ENCODE results near the gene GNG12.

GNG12 gene

DNA sequence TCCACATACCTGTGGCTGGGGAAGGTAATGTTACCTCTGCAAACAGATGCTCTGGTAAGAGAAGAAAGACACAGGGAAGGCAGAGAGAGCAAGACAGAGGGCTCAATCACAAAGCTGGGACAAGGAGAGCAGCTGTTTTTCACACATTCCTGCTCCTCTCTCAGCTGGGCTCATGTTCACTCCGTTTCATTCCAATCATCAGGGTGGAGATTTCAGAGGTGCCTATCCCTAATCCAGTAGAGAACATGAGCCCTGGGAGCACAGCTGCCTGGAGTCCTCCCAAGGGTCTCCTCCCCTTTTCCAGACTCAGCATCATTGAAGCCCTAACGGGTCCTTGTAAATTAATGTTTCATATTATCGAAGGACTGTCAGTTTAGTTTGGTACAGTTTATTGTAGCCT lies 128.9 kb downstream of the GNG12 start:
- Histone ChIP-seq H3K4me3 (ENCODE audit: low read length) (no peak overlapping the region), H3K4me1 (ENCODE audit: insufficient read depth, low read length) (no peaks in the 10 kb centered on the region), H3K27me3 (ENCODE audit: insufficient read depth, low read length) (no peaks in the 10 kb centered on the region), H3K36me3 (ENCODE audit: insufficient read depth, low read length) (no peaks in the 10 kb centered on the region), H2AFZ (ENCODE audit: low read depth, low read length) (no peak overlapping the region), H3K9me3 (ENCODE audit: low read length) (no peaks in the 10 kb centered on the region)

- Histone ChIP-seq H3K4me1 (ENCODE audit: insufficient read depth, low read length) (no peaks in the 10 kb centered on the region), H3K4me3 (ENCODE audit: low read length) (no peak overlapping the region), H3K9me3 (ENCODE audit: low read length) (no peaks in the 10 kb centered on the region), H3K36me3 (ENCODE audit: insufficient read depth, low read length) (no peaks in the 10 kb centered on the region), H3K27me3 (ENCODE audit: insufficient read depth, low read length) (no peaks in the 10 kb centered on the region), H2AFZ (ENCODE audit: low read depth, low read length) (no peak overlapping the region)
Observed at GRCh38 chr1:67701876-67702275, 131.4 kb downstream of the GNG12 start.

DNA sequence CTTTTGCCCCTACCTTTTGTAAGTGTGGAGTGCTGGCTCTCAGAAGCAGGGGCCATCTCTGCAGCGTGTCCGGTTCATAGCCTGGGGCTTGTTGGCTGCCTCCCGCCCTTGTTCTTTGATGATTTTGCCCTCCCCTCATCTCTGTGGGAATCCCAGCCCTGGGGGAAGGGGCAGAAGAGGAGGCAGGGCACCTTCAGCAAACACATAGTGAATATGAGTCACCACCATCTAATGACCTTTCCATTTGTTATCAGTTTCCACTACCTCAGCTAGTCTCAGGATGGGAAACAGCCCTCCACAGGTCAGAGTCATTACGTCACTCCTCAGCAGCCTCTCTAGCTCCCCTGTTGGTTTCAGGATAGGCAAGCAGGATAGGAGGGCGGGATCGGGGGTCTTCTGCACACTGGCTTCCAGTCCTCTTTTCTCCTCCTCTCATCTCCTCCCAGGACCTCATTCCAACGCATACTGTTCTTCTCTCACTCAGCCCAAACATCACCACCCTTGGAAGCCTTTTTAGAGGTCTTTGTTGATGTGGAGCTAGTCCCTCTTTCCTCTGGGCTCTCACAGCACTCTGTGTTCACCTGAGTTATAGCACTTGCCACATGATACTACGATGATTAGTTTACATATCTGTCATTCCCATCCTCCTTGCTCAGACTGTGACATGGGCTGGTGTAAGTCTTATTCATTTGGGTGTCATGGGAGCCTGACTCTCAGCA lies 132.4 kb downstream of the GNG12 start:
- no peaks in the 10 kb centered on the region for H3K9me3 ChIP-seq (ENCODE audit: low read length)
- no peaks in the 10 kb centered on the region for H3K27me3 ChIP-seq (ENCODE audit: insufficient read depth, low read length)
- no peaks in the 10 kb centered on the region for H3K36me3 ChIP-seq (ENCODE audit: insufficient read depth, low read length)
- H3K4me1 ChIP-seq (ENCODE audit: insufficient read depth, low read length) = no peaks in the 10 kb centered on the region
- H3K4me3 ChIP-seq (ENCODE audit: low read length) = no peak overlapping the region
- no peak overlapping the region for H2AFZ ChIP-seq (ENCODE audit: low read depth, low read length)

GRCh38 chr1:67700220-67700619 lies 133.0 kb downstream of the GNG12 start:
- H3K27me3 ChIP-seq (ENCODE audit: insufficient read depth, low read length) = no peaks in the 10 kb centered on the region
- H2AFZ ChIP-seq (ENCODE audit: low read depth, low read length) = no peak overlapping the region
- no peaks in the 10 kb centered on the region for H3K4me1 ChIP-seq (ENCODE audit: insufficient read depth, low read length)
- H3K4me3 ChIP-seq (ENCODE audit: low read length) = no peak overlapping the region
- H3K9me3 ChIP-seq (ENCODE audit: low read length) = no peaks in the 10 kb centered on the region
- no peaks in the 10 kb centered on the region for H3K36me3 ChIP-seq (ENCODE audit: insufficient read depth, low read length)

DNA sequence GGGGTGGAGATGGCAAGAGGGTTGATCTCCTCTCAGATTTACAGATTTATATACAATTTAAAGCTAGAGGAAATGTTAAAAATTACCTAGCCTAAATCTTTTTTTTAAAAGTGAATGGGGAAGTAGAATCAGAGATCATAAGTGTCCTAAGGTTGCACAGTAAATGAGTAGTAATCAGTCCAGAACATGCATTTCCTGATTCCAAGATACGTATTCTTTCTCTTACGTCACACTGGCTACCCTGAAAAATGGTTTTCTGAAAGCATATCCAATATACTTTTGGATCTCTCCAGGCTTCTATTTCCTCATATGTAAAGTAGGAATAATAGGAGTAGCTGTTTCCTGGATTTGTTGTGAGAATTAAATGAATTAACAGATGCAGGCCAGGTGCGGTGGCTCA lies 136.6 kb downstream of the GNG12 start:
- H3K4me3 ChIP-seq (ENCODE audit: low read length) = no peak overlapping the region
- H3K27me3 ChIP-seq (ENCODE audit: insufficient read depth, low read length) = no peaks in the 10 kb centered on the region
- H2AFZ ChIP-seq (ENCODE audit: low read depth, low read length) = no peak overlapping the region
- no peaks in the 10 kb centered on the region for H3K36me3 ChIP-seq (ENCODE audit: insufficient read depth, low read length)
- no peaks in the 10 kb centered on the region for H3K4me1 ChIP-seq (ENCODE audit: insufficient read depth, low read length)
- H3K9me3 ChIP-seq (ENCODE audit: low read length) = no peaks in the 10 kb centered on the region

- Histone ChIP-seq H3K4me1 (ENCODE audit: insufficient read depth, low read length) (no peaks in the 10 kb centered on the region), H3K27me3 (ENCODE audit: insufficient read depth, low read length) (no peaks in the 10 kb centered on the region), H2AFZ (ENCODE audit: low read depth, low read length) (no peak overlapping the region), H3K4me3 (ENCODE audit: low read length) (no peak overlapping the region), H3K9me3 (ENCODE audit: low read length) (no peaks in the 10 kb centered on the region), H3K36me3 (ENCODE audit: insufficient read depth, low read length) (no peaks in the 10 kb centered on the region)
Observed at GRCh38 chr1:67695963-67696362, 137.3 kb downstream of the GNG12 start.

DNA sequence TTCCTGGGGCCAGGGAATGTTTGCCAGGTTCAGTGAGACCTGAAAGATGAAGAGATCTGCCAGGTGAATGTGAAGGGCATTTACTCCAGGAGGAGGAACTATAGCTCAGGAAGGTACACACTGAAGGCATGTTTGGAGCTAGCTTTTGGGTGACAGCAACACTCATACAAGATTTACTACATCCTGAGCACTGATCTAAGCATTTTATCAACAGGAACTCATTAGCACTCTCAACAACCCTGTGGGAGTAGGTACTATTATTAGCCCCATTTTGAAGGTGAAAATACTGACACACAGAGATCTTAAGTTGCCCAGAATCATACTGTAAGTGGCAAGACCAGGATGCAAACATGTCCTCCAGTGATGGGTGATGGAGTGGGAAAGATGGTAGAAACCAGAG lies 141.6 kb downstream of the GNG12 start:
- Histone ChIP-seq H3K36me3 (ENCODE audit: insufficient read depth, low read length) (peaks cover 25% of the 10 kb centered on the region), H3K9me3 (ENCODE audit: low read length) (no peaks in the 10 kb centered on the region), H3K4me3 (ENCODE audit: low read length) (no peak overlapping the region), H2AFZ (ENCODE audit: low read depth, low read length) (no peak overlapping the region), H3K4me1 (ENCODE audit: insufficient read depth, low read length) (peaks cover 29% of the 10 kb centered on the region), H3K27me3 (ENCODE audit: insufficient read depth, low read length) (no peaks in the 10 kb centered on the region)

DNA sequence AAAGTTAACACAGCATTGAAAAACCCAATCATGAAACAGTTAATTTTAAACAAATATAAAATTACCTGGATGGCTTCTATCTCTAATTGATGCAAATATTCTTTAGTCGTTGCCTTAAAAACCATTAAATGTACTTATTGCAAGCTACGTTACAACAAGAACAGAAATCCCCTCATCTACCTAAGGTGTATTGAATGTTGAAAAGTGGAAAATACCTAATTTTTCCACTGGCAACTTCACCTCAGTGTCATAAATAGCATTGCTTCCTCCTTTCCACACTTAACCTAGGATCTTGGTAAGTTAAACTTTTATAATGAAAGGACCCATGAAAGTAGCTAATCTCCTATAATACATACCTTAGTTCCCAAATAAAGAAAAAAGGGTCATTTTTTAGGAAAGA lies 142.9 kb downstream of the GNG12 start:
- H3K4me3 ChIP-seq (ENCODE audit: low read length) = no peak overlapping the region
- H3K9me3 ChIP-seq (ENCODE audit: low read length) = no peaks in the 10 kb centered on the region
- no peaks in the 10 kb centered on the region for H3K27me3 ChIP-seq (ENCODE audit: insufficient read depth, low read length)
- H3K36me3 ChIP-seq (ENCODE audit: insufficient read depth, low read length) = peaks cover 25% of the 10 kb centered on the region
- H2AFZ ChIP-seq (ENCODE audit: low read depth, low read length) = no peak overlapping the region
- peaks cover 29% of the 10 kb centered on the region for H3K4me1 ChIP-seq (ENCODE audit: insufficient read depth, low read length)

DNA sequence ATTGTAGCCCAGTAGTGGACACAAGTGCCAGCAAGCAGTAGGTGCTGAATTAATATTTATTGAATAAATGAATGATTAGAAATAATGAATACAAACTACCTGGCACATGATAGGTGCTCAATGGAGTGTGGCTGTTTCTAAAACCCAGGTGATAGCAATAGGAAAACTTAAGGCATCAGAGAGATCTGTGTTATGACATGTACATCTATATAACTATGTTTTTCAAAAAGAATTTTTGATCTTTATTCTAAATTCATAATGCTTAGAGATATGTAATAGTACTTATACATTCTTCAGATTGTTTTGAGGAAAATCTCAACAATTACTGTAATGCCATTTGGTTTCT lies 143.3 kb downstream of the GNG12 start:
- Histone ChIP-seq H3K4me1 (ENCODE audit: insufficient read depth, low read length) (peaks cover 29% of the 10 kb centered on the region), H3K27me3 (ENCODE audit: insufficient read depth, low read length) (no peaks in the 10 kb centered on the region), H2AFZ (ENCODE audit: low read depth, low read length) (no peak overlapping the region), H3K9me3 (ENCODE audit: low read length) (no peaks in the 10 kb centered on the region), H3K4me3 (ENCODE audit: low read length) (no peak overlapping the region), H3K36me3 (ENCODE audit: insufficient read depth, low read length) (peaks cover 25% of the 10 kb centered on the region)

- Histone ChIP-seq H3K4me3 (ENCODE audit: low read length) (no peak overlapping the region), H2AFZ (ENCODE audit: low read depth, low read length) (no peak overlapping the region), H3K27me3 (ENCODE audit: insufficient read depth, low read length) (no peaks in the 10 kb centered on the region), H3K36me3 (ENCODE audit: insufficient read depth, low read length) (peaks cover 25% of the 10 kb centered on the region), H3K4me1 (ENCODE audit: insufficient read depth, low read length) (peaks cover 32% of the 10 kb centered on the region), H3K9me3 (ENCODE audit: low read length) (no peaks in the 10 kb centered on the region)
Observed at GRCh38 chr1:67689267-67690017, 143.8 kb downstream of the GNG12 start.

DNA sequence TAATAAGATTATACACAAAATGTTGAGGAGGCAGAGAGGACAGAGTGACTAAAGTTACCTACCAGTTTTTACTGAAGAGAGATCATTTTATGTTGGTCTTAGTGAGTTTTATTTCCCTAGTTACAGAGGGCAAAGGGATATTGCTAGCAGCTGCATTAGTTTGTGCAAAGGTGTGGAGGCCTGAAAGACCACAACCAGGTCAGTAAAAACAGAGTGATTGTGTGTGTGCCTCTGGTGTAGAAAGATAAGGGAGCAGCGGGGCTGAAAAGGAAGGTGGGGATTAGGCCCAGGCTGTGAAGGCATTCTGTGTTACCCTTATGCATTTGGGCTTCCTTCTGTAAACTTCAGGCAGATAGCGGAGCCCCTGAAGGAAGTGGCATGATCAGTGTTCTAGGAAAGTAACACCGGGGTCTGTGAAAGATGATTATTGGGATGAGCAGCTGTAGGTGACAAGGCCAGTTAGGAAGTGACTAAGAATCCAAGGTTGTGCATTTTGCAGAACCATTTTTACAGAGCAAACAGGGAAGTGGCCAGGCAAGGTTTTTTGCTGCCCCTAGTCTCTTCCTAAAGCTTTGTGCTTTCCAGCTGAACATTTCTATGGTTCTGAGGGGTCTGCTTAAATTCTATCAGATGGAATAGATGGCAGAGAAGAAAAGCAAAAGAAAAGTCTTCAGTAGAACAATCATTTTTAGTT lies 144.6 kb downstream of the GNG12 start:
- H3K9me3 ChIP-seq (ENCODE audit: low read length) = no peaks in the 10 kb centered on the region
- H3K36me3 ChIP-seq (ENCODE audit: insufficient read depth, low read length) = peaks cover 25% of the 10 kb centered on the region
- peaks cover 38% of the 10 kb centered on the region for H3K4me1 ChIP-seq (ENCODE audit: insufficient read depth, low read length)
- H2AFZ ChIP-seq (ENCODE audit: low read depth, low read length) = no peak overlapping the region
- no peak overlapping the region for H3K4me3 ChIP-seq (ENCODE audit: low read length)
- no peaks in the 10 kb centered on the region for H3K27me3 ChIP-seq (ENCODE audit: insufficient read depth, low read length)

- H3K4me1 ChIP-seq (ENCODE audit: insufficient read depth, low read length) = peaks cover 38% of the 10 kb centered on the region
- H3K9me3 ChIP-seq (ENCODE audit: low read length) = no peaks in the 10 kb centered on the region
- peaks cover 25% of the 10 kb centered on the region for H3K36me3 ChIP-seq (ENCODE audit: insufficient read depth, low read length)
- H2AFZ ChIP-seq (ENCODE audit: low read depth, low read length) = no peak overlapping the region
- H3K27me3 ChIP-seq (ENCODE audit: insufficient read depth, low read length) = no peaks in the 10 kb centered on the region
- H3K4me3 ChIP-seq (ENCODE audit: low read length) = peak overlapping the region; percentile 94
Observed at GRCh38 chr1:67687649-67688048, 145.6 kb downstream of the GNG12 start.

DNA sequence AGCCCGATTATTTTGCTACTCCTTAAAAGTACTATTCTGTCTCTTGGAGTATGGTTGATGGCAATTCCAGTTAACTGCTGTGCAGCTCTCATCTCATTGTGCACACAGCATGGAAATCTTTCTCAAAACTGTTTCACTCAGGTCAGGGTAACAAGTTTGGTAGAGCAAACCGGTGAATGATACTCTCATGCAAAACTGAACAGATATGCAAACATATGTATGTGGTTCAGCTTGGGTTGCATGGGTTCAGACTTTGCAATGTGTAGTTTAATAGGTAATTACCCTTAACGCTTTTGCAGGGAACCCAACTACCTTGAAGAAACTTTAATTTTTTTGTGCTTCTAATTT lies 146.1 kb downstream of the GNG12 start:
- no peaks in the 10 kb centered on the region for H3K9me3 ChIP-seq (ENCODE audit: low read length)
- H3K4me3 ChIP-seq (ENCODE audit: low read length) = peak overlapping the region; percentile 94
- H3K36me3 ChIP-seq (ENCODE audit: insufficient read depth, low read length) = peaks cover 25% of the 10 kb centered on the region
- H3K4me1 ChIP-seq (ENCODE audit: insufficient read depth, low read length) = peaks cover 38% of the 10 kb centered on the region
- H2AFZ ChIP-seq (ENCODE audit: low read depth, low read length) = no peak overlapping the region
- H3K27me3 ChIP-seq (ENCODE audit: insufficient read depth, low read length) = no peaks in the 10 kb centered on the region
